ENCODE measurements around the gene MCC. TPM values are rescaled to one million over a fixed set of nuclear protein-coding genes. Genes with fewer than 3 reads are reported as not detected.

MCC gene
- total and polyA plus RNA-seq, 2 donors (not counting 1 experiment from before 2014, with no cell fraction given), result 0.09 to 0.32 TPM

GRCh38 chr5:113128082-113128481 lies 360.2 kb downstream of the MCC start:
- intact Hi-C loops (cut with micrococcal nuclease), result no loop called here
- Histone ChIP-seq H3K9me3 (ENCODE audit: control extremely low read depth in 1 of 3, control insufficient read depth in 2 of 3, insufficient read depth in 1 of 3, low read length in 2 of 3) (no peaks in the 10 kb centered on the region), H2AFZ (ENCODE audit: insufficient read depth, low read depth, low read length, poor library complexity, severe bottlenecking) (no peak overlapping the region), H3K4me2 (replicated peaks; ENCODE audit: low read depth, low read length, poor library complexity, severe bottlenecking) (no peak overlapping the region), H3K4me3 (ENCODE audit: control extremely low read depth in 1 of 5, extremely low read depth in 1 of 5, insufficient read depth in 1 of 5, low read depth in 2 of 5, low read length in 4 of 5) (no peak overlapping the region), H4K20me1 (ENCODE audit: control insufficient read depth, insufficient read depth, low read length, poor library complexity, severe bottlenecking) (no peaks in the 10 kb centered on the region), H3K27me3 (replicated peaks in 1 of 4; ENCODE audit: control extremely low read depth in 1 of 4, control insufficient read depth in 3 of 4, insufficient read depth in 4 of 4, low read length in 3 of 4) (no peaks in the 10 kb centered on the region), H3K79me2 (ENCODE audit: control insufficient read depth, insufficient read depth, low read length) (no peaks in the 10 kb centered on the region), H3K27ac (ENCODE audit: low read length in 2 of 2) (no peak overlapping the region), H3K9ac (ENCODE audit: low read length) (no peak overlapping the region), H3K36me3 (replicated peaks in 1 of 2; ENCODE audit: control extremely low read depth in 1 of 2, control insufficient read depth in 1 of 2, extremely low read depth in 1 of 2, insufficient read depth in 2 of 2, low read length in 1 of 2) (no peaks in the 10 kb centered on the region), H3K4me1 (ENCODE audit: control insufficient read depth in 2 of 2, insufficient read depth in 2 of 2, low read length in 2 of 2) (no peaks in the 10 kb centered on the region)
- Mint-ChIP-seq H3K27me3 (peaks cover 18% of the 10 kb centered on the region), H3K4me1 (no peaks in the 10 kb centered on the region), H3K9me3 (ENCODE audit: insufficient read depth) (peaks cover 4% of the 10 kb centered on the region), H3K27ac (no peak overlapping the region), H3K4me3 (no peak overlapping the region)
- ChIA-PET POLR2A (no interaction called here), CTCF (no interaction called here)
- TF ChIP-seq EZH2 (IDR thresholded peaks at IDR 0.05; ENCODE audit: borderline replicate concordance, insufficient read depth, low read depth, low read length, poor library complexity, severe bottlenecking) (no peak), CTCF (IDR thresholded peaks at IDR 0.05) (no peak)
- ATAC-seq (ENCODE audit: low read depth) (no peak), DNase-seq (no peak)
- WGBS (ENCODE audit: insufficient coverage), result no CpG with 5 or more reads among the region's 1 CpG

- Histone ChIP-seq H3K4me3 (ENCODE audit: control extremely low read depth in 1 of 5, extremely low read depth in 1 of 5, insufficient read depth in 1 of 5, low read depth in 2 of 5, low read length in 4 of 5) (no peak overlapping the region), H2AFZ (ENCODE audit: insufficient read depth, low read depth, low read length, poor library complexity, severe bottlenecking) (no peak overlapping the region), H3K27me3 (replicated peaks in 1 of 4; ENCODE audit: control extremely low read depth in 1 of 4, control insufficient read depth in 3 of 4, insufficient read depth in 4 of 4, low read length in 3 of 4) (no peaks in the 10 kb centered on the region), H3K9me3 (ENCODE audit: control extremely low read depth in 1 of 3, control insufficient read depth in 2 of 3, insufficient read depth in 1 of 3, low read length in 2 of 3) (no peaks in the 10 kb centered on the region), H4K20me1 (ENCODE audit: control insufficient read depth, insufficient read depth, low read length, poor library complexity, severe bottlenecking) (no peaks in the 10 kb centered on the region), H3K4me1 (ENCODE audit: control insufficient read depth in 2 of 2, insufficient read depth in 2 of 2, low read length in 2 of 2) (no peaks in the 10 kb centered on the region), H3K79me2 (ENCODE audit: control insufficient read depth, insufficient read depth, low read length) (no peaks in the 10 kb centered on the region), H3K9ac (ENCODE audit: low read length) (no peak overlapping the region), H3K27ac (ENCODE audit: low read length in 2 of 2) (no peak overlapping the region), H3K4me2 (replicated peaks; ENCODE audit: low read depth, low read length, poor library complexity, severe bottlenecking) (no peak overlapping the region), H3K36me3 (replicated peaks in 1 of 2; ENCODE audit: control extremely low read depth in 1 of 2, control insufficient read depth in 1 of 2, extremely low read depth in 1 of 2, insufficient read depth in 2 of 2, low read length in 1 of 2) (no peaks in the 10 kb centered on the region)
- TF ChIP-seq CTCF (IDR thresholded peaks at IDR 0.05) (no peak), EZH2 (IDR thresholded peaks at IDR 0.05; ENCODE audit: borderline replicate concordance, insufficient read depth, low read depth, low read length, poor library complexity, severe bottlenecking) (no peak)
- H3K4me3 Mint-ChIP-seq, result no peak overlapping the region
- WGBS (ENCODE audit: insufficient coverage), result no CpG with 5 or more reads among the region's 4 CpGs
- no peak overlapping the region for H3K27ac Mint-ChIP-seq
- intact Hi-C loops (cut with micrococcal nuclease), result no loop called here
- POLR2A ChIA-PET, result no interaction called here
- ATAC-seq (ENCODE audit: low read depth), result no peak
- DNase-seq, result no peak
- H3K4me1 Mint-ChIP-seq, result no peaks in the 10 kb centered on the region
- H3K9me3 Mint-ChIP-seq (ENCODE audit: insufficient read depth), result peaks cover 4% of the 10 kb centered on the region
- CTCF ChIA-PET, result no interaction called here
- H3K27me3 Mint-ChIP-seq, result peaks cover 18% of the 10 kb centered on the region
These were observed 361.2 kb downstream of the MCC start for GRCh38 chr5:113127021-113127420.

Measured in B cell (primary cell).